Neural progenitor cell (in vitro differentiated cells): ENCODE results near the gene LRP2.

ENCODE experiments used
- EZH2phosphoT487 ChIP-seq: fragments of 200-600 bp; sonication (generic); IDR thresholded peaks from 2 replicates; pipeline ENCODE4 v1.6.1; 2017; ENCODE audit warnings: antibody characterized with exemption
- TF ChIP-seq, protein P1 (sequence below): fragments of 200-600 bp; sonication (generic); IDR thresholded peaks from 2 replicates; pipeline ENCODE4 v1.5.1; 2017; ENCODE audit warnings: antibody characterized with exemption, mild to moderate bottlenecking

DNA sequence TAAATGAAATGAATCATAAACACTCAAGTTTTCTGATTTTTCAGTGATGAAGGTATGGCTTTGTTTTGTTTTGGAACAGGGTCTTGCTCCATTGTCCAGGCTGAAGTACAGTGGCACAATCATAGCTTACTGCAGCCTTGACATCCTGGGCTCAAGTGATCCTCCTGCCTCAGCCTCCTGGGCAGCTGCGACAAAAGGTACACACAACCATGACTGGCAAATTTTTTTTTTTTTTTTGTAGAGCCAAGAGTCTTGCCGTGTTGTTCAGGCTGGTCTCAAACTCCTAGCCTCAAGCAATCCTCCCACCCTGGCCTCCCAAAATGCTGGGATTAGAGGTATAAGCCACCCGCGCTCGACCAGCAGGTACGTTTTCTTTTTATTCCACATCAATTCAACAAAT lies 22.5 kb upstream of the LRP2 start:
- TF ChIP-seq, protein P1, sequence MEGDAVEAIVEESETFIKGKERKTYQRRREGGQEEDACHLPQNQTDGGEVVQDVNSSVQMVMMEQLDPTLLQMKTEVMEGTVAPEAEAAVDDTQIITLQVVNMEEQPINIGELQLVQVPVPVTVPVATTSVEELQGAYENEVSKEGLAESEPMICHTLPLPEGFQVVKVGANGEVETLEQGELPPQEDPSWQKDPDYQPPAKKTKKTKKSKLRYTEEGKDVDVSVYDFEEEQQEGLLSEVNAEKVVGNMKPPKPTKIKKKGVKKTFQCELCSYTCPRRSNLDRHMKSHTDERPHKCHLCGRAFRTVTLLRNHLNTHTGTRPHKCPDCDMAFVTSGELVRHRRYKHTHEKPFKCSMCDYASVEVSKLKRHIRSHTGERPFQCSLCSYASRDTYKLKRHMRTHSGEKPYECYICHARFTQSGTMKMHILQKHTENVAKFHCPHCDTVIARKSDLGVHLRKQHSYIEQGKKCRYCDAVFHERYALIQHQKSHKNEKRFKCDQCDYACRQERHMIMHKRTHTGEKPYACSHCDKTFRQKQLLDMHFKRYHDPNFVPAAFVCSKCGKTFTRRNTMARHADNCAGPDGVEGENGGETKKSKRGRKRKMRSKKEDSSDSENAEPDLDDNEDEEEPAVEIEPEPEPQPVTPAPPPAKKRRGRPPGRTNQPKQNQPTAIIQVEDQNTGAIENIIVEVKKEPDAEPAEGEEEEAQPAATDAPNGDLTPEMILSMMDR: no peak
- TF ChIP-seq EZH2phosphoT487: no peak
